GM12878 (cell line): ENCODE data around the gene PPIE. TPM values are rescaled to one million over a fixed set of nuclear protein-coding genes. Genes with fewer than 3 reads are reported as not detected.

Experiments used
- polyA plus RNA-seq, 11 experiments: library from polyadenylated mRNA; depleted of rRNA in 4 of 11; unstranded in 6 of 11; stranded (reverse) in 5 of 11; fragments of >200 nt; fragmentation: Nextera tagmentation in 4 of 11; fragmentation: Illumina TruSeq in 1 of 11; extraction: Ambion mirVana in 4 of 11; extraction: Trizol in 1 of 11; gene quantifications; 1 replicate in 1 of 11; 2 replicates in 10 of 11; pipeline versions ENCODE4 v1.2.1 to v1.2.3, GENCODE V29; 2011 to 2016; ENCODE audit warnings: inconsistent platforms in 2 of 11, missing spikeins in 2 of 11, low read depth in 1 of 11
- small RNA-seq: library from RNA; depleted of rRNA; stranded (forward); fragments of <200 nt; gene quantifications from one replicate; pipeline ENCODE3, GENCODE V24; 2014
- total RNA-seq, 4 experiments: library from RNA; depleted of rRNA in 3 of 4; stranded (reverse); fragments of >200 nt in 3 of 4; fragmentation: Illumina TruSeq in 1 of 4; extraction: Trizol in 1 of 4; gene quantifications; 2 replicates each; pipeline versions ENCODE4 v1.2.1 to v1.2.3, GENCODE V29; 2013 to 2021

PPIE gene
- total and polyA plus RNA-seq, 10 of the 15 experiments (the other 5 are each of a cell fraction or from before 2014, with no cell fraction given): 36.6 to 163 (median 70.1) TPM

Small RNA genes within 50 kb of the gene (small RNA-seq; reads per million reads assigned to genes)
- gene AL033527.1 (not detected), gene RNU7-121P (not detected)

Other genes starting within 250 kb of the PPIE start
Only the 7 nearest of the 10 such genes appear.
- gene PABPC4, start 162.1 kb upstream of the PPIE start, total RNA-seq (2014; rRNA removed): 149 and 153 TPM in 2 replicates
- gene PABPC4, start 162.1 kb upstream of the PPIE start, total RNA-seq (2014; rRNA removed; fragmentation: Illumina TruSeq; extraction: Trizol): 117 and 120 TPM in 2 replicates
- 323 and 347 TPM in 2 replicates for gene PABPC4, start 162.1 kb upstream of the PPIE start, total RNA-seq (2021)
- 123 and 126 TPM in 2 replicates for gene PABPC4, start 162.1 kb upstream of the PPIE start, polyA plus RNA-seq (2011; rRNA removed)
- 229 and 320 TPM in 2 replicates for gene PABPC4, start 162.1 kb upstream of the PPIE start, polyA plus RNA-seq (2014; fragmentation: Illumina TruSeq; extraction: Trizol)
- 10 to 100 TPM; 61.4 to 98.9 TPM for gene PABPC4, start 162.1 kb upstream of the PPIE start, polyA plus RNA-seq (2014; fragmentation: Nextera tagmentation; extraction: Ambion mirVana)
- 157 and 163 TPM in 2 replicates for gene PABPC4, start 162.1 kb upstream of the PPIE start, polyA plus RNA-seq (2014; rRNA removed)
- gene PABPC4, start 162.1 kb upstream of the PPIE start, polyA plus RNA-seq (2016; fragmentation: Nextera tagmentation; extraction: Ambion mirVana): 10 to 100 TPM; 76.1 to 92.6 TPM
- under 0.01 TPM in 1 of 2 replicates, not detected in the other for gene HEYL, start 99.2 kb upstream of the PPIE start, total RNA-seq (2014; rRNA removed)
- gene HEYL, start 99.2 kb upstream of the PPIE start, total RNA-seq (2014; rRNA removed; fragmentation: Illumina TruSeq; extraction: Trizol): not detected in 2 replicates
- 0.08 TPM in 1 of 2 replicates, not detected in the other for gene HEYL, start 99.2 kb upstream of the PPIE start, total RNA-seq (2021)
- not detected in 2 replicates for gene HEYL, start 99.2 kb upstream of the PPIE start, polyA plus RNA-seq (2011; rRNA removed)
- 0.04 TPM in 1 of 2 replicates, not detected in the other for gene HEYL, start 99.2 kb upstream of the PPIE start, polyA plus RNA-seq (2014; fragmentation: Illumina TruSeq; extraction: Trizol)
- gene HEYL, start 99.2 kb upstream of the PPIE start, polyA plus RNA-seq (2014; fragmentation: Nextera tagmentation; extraction: Ambion mirVana): not detected
- gene HEYL, start 99.2 kb upstream of the PPIE start, polyA plus RNA-seq (2014; rRNA removed): not detected in 2 replicates
- not detected for gene HEYL, start 99.2 kb upstream of the PPIE start, polyA plus RNA-seq (2016; fragmentation: Nextera tagmentation; extraction: Ambion mirVana)
- 0.17 and 0.49 TPM in 2 replicates for gene NT5C1A, start 66.8 kb upstream of the PPIE start, total RNA-seq (2014; rRNA removed)
- 0.18 and 0.22 TPM in 2 replicates for gene NT5C1A, start 66.8 kb upstream of the PPIE start, total RNA-seq (2014; rRNA removed; fragmentation: Illumina TruSeq; extraction: Trizol)
- 0.61 and 0.77 TPM in 2 replicates for gene NT5C1A, start 66.8 kb upstream of the PPIE start, total RNA-seq (2021)
- gene NT5C1A, start 66.8 kb upstream of the PPIE start, polyA plus RNA-seq (2011; rRNA removed): 0.23 and 0.73 TPM in 2 replicates
- gene NT5C1A, start 66.8 kb upstream of the PPIE start, polyA plus RNA-seq (2014; fragmentation: Illumina TruSeq; extraction: Trizol): 0.24 and 0.29 TPM in 2 replicates
- under 1 TPM; 0.05 to 0.13 TPM for gene NT5C1A, start 66.8 kb upstream of the PPIE start, polyA plus RNA-seq (2014; fragmentation: Nextera tagmentation; extraction: Ambion mirVana)
- 0.28 and 0.46 TPM in 2 replicates for gene NT5C1A, start 66.8 kb upstream of the PPIE start, polyA plus RNA-seq (2014; rRNA removed)
- under 1 TPM in 1 of 2 experiments, not detected in 1; 0.15 TPM for gene NT5C1A, start 66.8 kb upstream of the PPIE start, polyA plus RNA-seq (2016; fragmentation: Nextera tagmentation; extraction: Ambion mirVana)
- 0.06 TPM in 1 of 2 replicates, not detected in the other for gene HPCAL4, start 47.4 kb upstream of the PPIE start, total RNA-seq (2014; rRNA removed)
- 0.05 TPM in 1 of 2 replicates, not detected in the other for gene HPCAL4, start 47.4 kb upstream of the PPIE start, total RNA-seq (2014; rRNA removed; fragmentation: Illumina TruSeq; extraction: Trizol)
- 0.05 and 0.16 TPM in 2 replicates for gene HPCAL4, start 47.4 kb upstream of the PPIE start, total RNA-seq (2021)
- gene HPCAL4, start 47.4 kb upstream of the PPIE start, polyA plus RNA-seq (2011; rRNA removed): 0.07 and 0.18 TPM in 2 replicates
- gene HPCAL4, start 47.4 kb upstream of the PPIE start, polyA plus RNA-seq (2014; fragmentation: Illumina TruSeq; extraction: Trizol): 0.06 and 0.13 TPM in 2 replicates
- gene HPCAL4, start 47.4 kb upstream of the PPIE start, polyA plus RNA-seq (2014; fragmentation: Nextera tagmentation; extraction: Ambion mirVana): not detected
- gene HPCAL4, start 47.4 kb upstream of the PPIE start, polyA plus RNA-seq (2014; rRNA removed): 0.08 TPM in 1 of 2 replicates, not detected in the other
- not detected for gene HPCAL4, start 47.4 kb upstream of the PPIE start, polyA plus RNA-seq (2016; fragmentation: Nextera tagmentation; extraction: Ambion mirVana)
- gene OXCT2, start 32.5 kb downstream of the PPIE start, total RNA-seq (2014; rRNA removed): 0.79 and 1.1 TPM in 2 replicates
- gene OXCT2, start 32.5 kb downstream of the PPIE start, total RNA-seq (2014; rRNA removed; fragmentation: Illumina TruSeq; extraction: Trizol): 0.69 and 1.0 TPM in 2 replicates
- 0.98 and 1.9 TPM in 2 replicates for gene OXCT2, start 32.5 kb downstream of the PPIE start, total RNA-seq (2021)
- 0.29 and 0.39 TPM in 2 replicates for gene OXCT2, start 32.5 kb downstream of the PPIE start, polyA plus RNA-seq (2011; rRNA removed)
- 0.13 and 0.57 TPM in 2 replicates for gene OXCT2, start 32.5 kb downstream of the PPIE start, polyA plus RNA-seq (2014; fragmentation: Illumina TruSeq; extraction: Trizol)
- under 1 TPM; 0.06 to 0.31 TPM for gene OXCT2, start 32.5 kb downstream of the PPIE start, polyA plus RNA-seq (2014; fragmentation: Nextera tagmentation; extraction: Ambion mirVana)
- gene OXCT2, start 32.5 kb downstream of the PPIE start, polyA plus RNA-seq (2014; rRNA removed): 1.7 and 1.8 TPM in 2 replicates
- gene OXCT2, start 32.5 kb downstream of the PPIE start, polyA plus RNA-seq (2016; fragmentation: Nextera tagmentation; extraction: Ambion mirVana): under 1 TPM; 0.40 to 0.60 TPM
- gene BMP8B, start 50.0 kb downstream of the PPIE start, total RNA-seq (2014; rRNA removed): 0.71 and 1.2 TPM in 2 replicates
- gene BMP8B, start 50.0 kb downstream of the PPIE start, total RNA-seq (2014; rRNA removed; fragmentation: Illumina TruSeq; extraction: Trizol): 0.37 and 0.49 TPM in 2 replicates
- 1.2 TPM in 2 replicates for gene BMP8B, start 50.0 kb downstream of the PPIE start, total RNA-seq (2021)
- 0.55 and 0.56 TPM in 2 replicates for gene BMP8B, start 50.0 kb downstream of the PPIE start, polyA plus RNA-seq (2011; rRNA removed)
- gene BMP8B, start 50.0 kb downstream of the PPIE start, polyA plus RNA-seq (2014; fragmentation: Illumina TruSeq; extraction: Trizol): 1.00 and 1.0 TPM in 2 replicates
- gene BMP8B, start 50.0 kb downstream of the PPIE start, polyA plus RNA-seq (2014; fragmentation: Nextera tagmentation; extraction: Ambion mirVana): under 1 TPM; 0.23 to 0.37 TPM
- gene BMP8B, start 50.0 kb downstream of the PPIE start, polyA plus RNA-seq (2014; rRNA removed): 1.00 and 1.0 TPM in 2 replicates
- gene BMP8B, start 50.0 kb downstream of the PPIE start, polyA plus RNA-seq (2016; fragmentation: Nextera tagmentation; extraction: Ambion mirVana): under 1 TPM; 0.09 to 0.23 TPM
- 29.0 and 33.4 TPM in 2 replicates for gene TRIT1, start 144.6 kb downstream of the PPIE start, total RNA-seq (2014; rRNA removed)
- gene TRIT1, start 144.6 kb downstream of the PPIE start, total RNA-seq (2014; rRNA removed; fragmentation: Illumina TruSeq; extraction: Trizol): 27.9 and 32.2 TPM in 2 replicates
- 20.5 and 22.8 TPM in 2 replicates for gene TRIT1, start 144.6 kb downstream of the PPIE start, total RNA-seq (2021)
- gene TRIT1, start 144.6 kb downstream of the PPIE start, polyA plus RNA-seq (2011; rRNA removed): 35.8 and 52.4 TPM in 2 replicates
- gene TRIT1, start 144.6 kb downstream of the PPIE start, polyA plus RNA-seq (2014; fragmentation: Illumina TruSeq; extraction: Trizol): 27.5 and 34.4 TPM in 2 replicates
- gene TRIT1, start 144.6 kb downstream of the PPIE start, polyA plus RNA-seq (2014; fragmentation: Nextera tagmentation; extraction: Ambion mirVana): 10 to 100 TPM; 13.2 to 17.1 TPM
- gene TRIT1, start 144.6 kb downstream of the PPIE start, polyA plus RNA-seq (2014; rRNA removed): 24.5 and 26.4 TPM in 2 replicates
- gene TRIT1, start 144.6 kb downstream of the PPIE start, polyA plus RNA-seq (2016; fragmentation: Nextera tagmentation; extraction: Ambion mirVana): 10 to 100 TPM; 24.8 to 25.5 TPM